Transverse colon (tissue), 4 donors: ENCODE results near the gene TSC22D3.

Source experiments
- EP300 ChIP-seq: sonication (generic); formaldehyde crosslinking; IDR thresholded peaks from one replicate; pipeline ENCODE4 v1.6.1; 2017; ENCODE audit warnings: antibody characterized with exemption, low read depth
- POLR2AphosphoS5 ChIP-seq, 3 donors: sonication (generic); formaldehyde crosslinking; IDR thresholded peaks; one replicate each; pipeline ENCODE4 v1.6.1; 2016; ENCODE audit warnings: antibody characterized with exemption in 3 of 3
- TF ChIP-seq, protein P1 (sequence below), 5 experiments: fragments of 200-600 bp in 3 of 5; fragments of 450-650 bp in 2 of 5; sonication (generic) in 3 of 5; IDR thresholded peaks; 1 replicate in 2 of 5; 2 replicates in 3 of 5; pipeline ENCODE4 v1.5.1; 2016 to 2017; ENCODE audit warnings: antibody characterized with exemption in 5 of 5, inconsistent platforms in 3 of 5, mild to moderate bottlenecking in 2 of 5, moderate library complexity in 1 of 5

DNA sequence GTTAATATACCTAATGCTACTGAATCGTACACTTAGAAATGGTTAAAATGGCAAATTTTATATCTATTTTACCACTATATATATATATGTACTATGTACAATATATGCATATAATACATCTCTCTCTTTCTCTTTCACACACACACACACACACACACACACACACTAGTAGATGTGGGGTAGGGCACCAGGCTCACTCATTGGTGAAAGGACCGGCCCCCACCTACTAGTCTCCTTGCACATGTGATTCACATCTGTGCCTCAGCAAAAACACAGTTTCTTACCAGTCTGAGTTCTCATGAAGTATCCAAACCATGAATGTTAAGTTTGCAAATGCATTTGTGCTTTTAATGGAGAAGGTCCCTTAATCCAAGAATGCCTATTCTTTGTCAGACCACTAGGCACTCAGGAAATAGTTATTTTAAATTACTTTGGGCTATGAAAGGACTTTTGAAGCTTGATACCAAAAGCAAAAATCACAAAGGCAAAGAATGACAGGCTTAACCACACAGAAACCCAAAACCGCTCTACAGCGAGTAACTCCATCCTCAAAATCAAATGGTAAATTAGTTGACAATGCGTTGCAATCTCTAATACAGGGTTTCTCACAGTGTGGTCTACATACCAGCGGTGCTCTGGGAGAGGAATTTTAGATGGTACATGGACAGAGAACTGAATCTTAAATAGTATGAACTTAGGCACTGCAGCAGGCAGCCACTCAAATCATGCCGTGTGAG, 5.8 kb downstream of the TSC22D3 start:
- TF ChIP-seq EP300, result no peak
- TF ChIP-seq, protein P1, sequence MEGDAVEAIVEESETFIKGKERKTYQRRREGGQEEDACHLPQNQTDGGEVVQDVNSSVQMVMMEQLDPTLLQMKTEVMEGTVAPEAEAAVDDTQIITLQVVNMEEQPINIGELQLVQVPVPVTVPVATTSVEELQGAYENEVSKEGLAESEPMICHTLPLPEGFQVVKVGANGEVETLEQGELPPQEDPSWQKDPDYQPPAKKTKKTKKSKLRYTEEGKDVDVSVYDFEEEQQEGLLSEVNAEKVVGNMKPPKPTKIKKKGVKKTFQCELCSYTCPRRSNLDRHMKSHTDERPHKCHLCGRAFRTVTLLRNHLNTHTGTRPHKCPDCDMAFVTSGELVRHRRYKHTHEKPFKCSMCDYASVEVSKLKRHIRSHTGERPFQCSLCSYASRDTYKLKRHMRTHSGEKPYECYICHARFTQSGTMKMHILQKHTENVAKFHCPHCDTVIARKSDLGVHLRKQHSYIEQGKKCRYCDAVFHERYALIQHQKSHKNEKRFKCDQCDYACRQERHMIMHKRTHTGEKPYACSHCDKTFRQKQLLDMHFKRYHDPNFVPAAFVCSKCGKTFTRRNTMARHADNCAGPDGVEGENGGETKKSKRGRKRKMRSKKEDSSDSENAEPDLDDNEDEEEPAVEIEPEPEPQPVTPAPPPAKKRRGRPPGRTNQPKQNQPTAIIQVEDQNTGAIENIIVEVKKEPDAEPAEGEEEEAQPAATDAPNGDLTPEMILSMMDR (IDR thresholded peaks at IDR 0.05), result no peak
- TF ChIP-seq POLR2AphosphoS5 (IDR thresholded peaks at IDR 0.05), result no peak
